ENCODE data around the gene ZMIZ1. TPM values are rescaled to one million over a fixed set of nuclear protein-coding genes. Genes with fewer than 3 reads are reported as not detected.

The ZMIZ1 gene
- total and polyA plus RNA-seq, 2 experiments from 2014 or later: 9.2 to 30.9 TPM

GRCh38 chr10:79351332-79351731 lies 282.6 kb downstream of the ZMIZ1 start (continued):
- TF ChIP-seq ZNF462 (CRISPR knock-in tag; IDR thresholded peaks at IDR 0.05) (no peak), JUNB (IDR thresholded peaks at IDR 0.05; ENCODE audit: unreplicated experiment) (no peak), REST (IDR thresholded peaks at IDR 0.05; ENCODE audit: unreplicated experiment) (no peak), EZH2 (IDR thresholded peaks at IDR 0.05; ENCODE audit: low read depth, unreplicated experiment) (no peak), POLR2AphosphoS5 (IDR thresholded peaks at IDR 0.05; ENCODE audit: low read depth) (no peak)

All from GM23338 (cell line).